DND-41 (cell line): ENCODE data around the gene AUTS2.
"Not testable (repeated sequence)": the region's sequence is repeated elsewhere in the genome, so short reads cannot be mapped to it uniquely, and the experiment has no call there.

Source experiments
- CTCF ChIP-seq: IDR thresholded peaks from 2 replicates; pipeline ENCODE4 v1.5.1; 2012; ENCODE audit warnings: borderline replicate concordance, low read length, moderate library complexity, mild to moderate bottlenecking; ENCODE audit not compliant: poor library complexity, severe bottlenecking; ENCODE audit errors: extremely low read depth
- EZH2 ChIP-seq: IDR thresholded peaks from 3 replicates; pipeline ENCODE4 v1.6.1; 2012; ENCODE audit warnings: borderline replicate concordance, low read depth, mild to moderate bottlenecking, moderate library complexity, low read length, inconsistent platforms; ENCODE audit not compliant: severe bottlenecking

GRCh38 chr7:70594885-70595284 lies 996.6 kb downstream of the AUTS2 start:
- not testable (repeated sequence) for TF ChIP-seq CTCF, EZH2
